ENCODE data around the gene COL25A1.
"Not testable (repeated sequence)": the region's sequence is repeated elsewhere in the genome, so short reads cannot be mapped to it uniquely, and the experiment has no call there.

The COL25A1 gene

GRCh38 chr4:108893468-108893867, 409.0 kb downstream of the COL25A1 start:
- no peak for DNase-seq

- DNase-seq, result no peak
Observed at GRCh38 chr4:108891896-108892590, 410.4 kb downstream of the COL25A1 start.

GRCh38 chr4:108890484-108890881, 412.0 kb downstream of the COL25A1 start:
- no peak for DNase-seq

DNA sequence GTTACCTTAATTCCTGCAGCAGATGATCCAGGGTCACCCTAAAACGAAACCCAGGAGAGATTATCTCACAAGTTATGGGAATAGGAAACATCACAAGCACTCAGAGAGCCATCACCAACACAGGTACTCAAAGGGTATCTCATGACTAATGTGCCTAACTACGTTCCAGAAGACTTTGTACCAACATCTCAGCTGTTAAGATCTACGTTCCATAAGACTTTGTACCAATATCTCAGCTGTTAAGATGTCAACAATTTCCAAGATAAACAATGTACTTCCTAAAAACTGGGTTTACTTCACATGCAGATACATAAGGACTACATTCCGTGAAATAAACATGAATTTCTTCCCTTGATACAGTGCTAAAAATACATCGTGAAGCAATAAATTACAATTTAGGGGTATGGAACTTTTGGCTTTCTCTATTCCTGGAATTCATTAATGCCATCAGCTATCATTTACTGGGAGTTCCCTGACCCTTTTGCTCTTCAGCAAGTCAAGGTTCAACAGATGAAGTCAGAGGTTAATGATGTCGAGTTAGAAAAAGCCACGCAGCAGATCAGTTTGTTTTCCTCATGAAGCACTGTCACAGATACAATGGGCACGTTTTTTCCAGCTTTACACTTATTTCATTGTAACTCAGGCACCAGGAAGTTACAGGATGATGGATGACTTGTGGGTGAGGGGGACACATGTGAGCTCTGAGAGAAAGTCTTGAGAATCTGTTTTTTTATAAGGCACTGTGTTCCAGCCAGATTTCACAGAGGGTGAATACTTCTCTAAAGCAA, 412.6 kb downstream of the COL25A1 start:
- peak in 1 of 2 donors; percentile 37 for DNase-seq

- DNase-seq, result no peak
Observed at GRCh38 chr4:108888769-108889168, 413.7 kb downstream of the COL25A1 start.

- DNase-seq, result no peak
Observed at GRCh38 chr4:108887034-108887433, 415.4 kb downstream of the COL25A1 start.

GRCh38 chr4:108885211-108885610, 417.2 kb downstream of the COL25A1 start:
- no peak for DNase-seq

DNA sequence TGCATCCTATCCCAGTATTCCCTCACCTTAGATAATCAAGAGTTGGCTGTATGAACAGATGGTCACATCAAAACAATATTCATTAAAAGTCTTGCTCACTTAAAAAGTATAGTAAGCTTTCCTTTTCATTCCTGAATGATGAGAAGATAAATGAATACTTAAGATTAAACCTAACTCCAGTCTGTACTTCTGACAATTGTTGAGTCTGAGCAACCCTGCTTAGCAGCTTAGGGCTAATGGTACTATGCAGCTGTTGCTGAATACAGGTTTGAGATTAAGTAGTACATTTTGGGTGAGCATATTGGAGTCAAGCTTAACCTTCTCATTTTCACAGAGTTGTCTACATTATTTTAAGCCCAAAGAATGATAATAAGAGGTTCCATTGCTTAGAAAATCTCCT, 417.9 kb downstream of the COL25A1 start:
- no peak for DNase-seq

DNA sequence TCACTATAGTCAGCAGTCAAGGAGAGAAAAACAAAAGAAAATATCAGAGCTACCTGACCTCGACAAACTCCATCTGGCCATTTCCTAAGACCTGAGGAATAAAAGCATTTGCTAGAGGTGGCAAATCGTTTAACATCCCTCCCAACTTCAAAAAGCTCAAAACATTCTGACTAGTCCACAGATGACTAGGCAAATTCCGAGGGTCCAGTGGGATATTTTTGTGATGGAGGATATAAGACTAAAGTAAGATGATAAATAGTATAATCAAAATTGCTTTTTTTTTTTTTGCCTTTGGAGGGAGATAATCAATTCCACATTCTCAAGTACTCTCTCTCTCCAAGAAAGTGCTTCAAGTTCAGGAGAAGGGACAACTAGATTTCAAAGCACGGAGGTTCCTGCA, 420.5 kb downstream of the COL25A1 start:
- DNase-seq, result no peak

GRCh38 chr4:108881190-108881589, 421.3 kb downstream of the COL25A1 start:
- DNase-seq, result no peak

DNA sequence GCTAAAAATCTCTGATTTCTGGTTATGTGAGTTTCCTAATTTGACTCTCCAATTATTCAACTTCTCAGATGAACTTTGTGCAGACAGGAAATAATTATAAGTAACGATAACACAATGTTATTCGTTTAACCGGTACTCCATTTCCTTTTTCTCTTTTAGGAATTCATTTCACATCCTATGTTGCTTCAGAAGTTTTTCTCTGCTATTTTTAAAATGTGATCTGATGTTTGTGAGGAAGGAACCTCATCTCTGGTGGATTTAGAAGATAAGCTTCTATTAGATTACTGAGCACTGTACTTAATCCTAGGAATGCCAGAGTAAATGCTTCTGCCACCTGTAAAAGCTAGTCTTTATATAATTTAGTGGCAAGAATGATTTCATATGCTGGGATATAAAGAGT, 423.7 kb downstream of the COL25A1 start:
- DNase-seq, result no peak

DNA sequence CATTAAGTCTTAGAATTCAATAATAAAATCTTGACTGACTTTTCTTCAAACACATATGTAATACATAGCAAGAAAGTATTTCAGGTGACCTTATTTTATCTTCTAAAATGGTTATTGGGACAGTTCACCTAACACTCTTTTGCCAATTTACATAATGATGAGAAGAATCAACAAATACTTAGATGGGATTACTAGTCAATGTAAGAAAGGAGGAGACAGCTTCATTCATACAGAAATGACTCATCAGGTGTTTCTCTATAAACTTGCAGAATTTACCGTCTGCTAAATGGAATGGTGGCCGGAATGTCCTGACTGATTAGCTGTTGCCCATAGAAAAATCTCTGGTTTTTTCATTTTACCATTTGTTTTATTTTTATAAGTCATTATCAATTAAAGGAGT, 424.6 kb downstream of the COL25A1 start:
- no peak for DNase-seq

DNA sequence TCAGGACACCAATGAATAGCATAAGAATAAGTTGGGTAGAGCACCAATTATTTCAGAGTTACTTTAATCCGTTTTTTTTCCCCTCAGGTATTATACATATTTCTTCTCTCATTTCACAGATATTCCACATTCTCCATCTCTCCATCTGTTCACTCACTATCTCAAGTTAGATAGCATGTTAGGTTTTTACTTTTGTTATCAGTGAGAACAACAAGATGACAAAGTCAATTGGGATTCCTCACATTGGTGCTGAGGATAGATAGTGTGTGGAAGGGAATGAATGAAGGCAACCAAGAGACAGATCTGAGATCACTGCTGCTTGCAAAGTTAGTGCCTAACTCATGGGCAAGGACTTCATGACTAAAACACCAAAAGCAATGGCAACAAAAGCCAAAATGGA, 427.7 kb downstream of the COL25A1 start:
- DNase-seq, result no peak

DNA sequence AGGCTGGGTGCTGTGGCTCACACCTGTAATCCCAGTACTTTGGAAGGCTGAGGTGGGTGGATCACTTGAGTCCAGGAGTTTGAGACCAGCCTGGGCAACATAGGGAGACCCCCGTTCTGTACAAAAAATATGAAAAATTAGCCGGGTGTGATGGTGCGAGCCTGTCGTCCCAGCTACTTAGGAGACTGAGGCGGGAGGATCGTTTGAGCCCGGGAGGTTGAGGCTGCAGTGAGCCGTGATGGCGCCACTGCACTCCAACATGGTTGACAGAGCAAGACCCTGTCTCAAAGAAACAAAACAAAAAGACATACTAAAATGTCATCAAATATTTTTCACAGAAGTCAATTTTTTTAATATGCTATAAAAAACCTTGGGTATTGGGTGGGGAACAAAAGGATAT, 432.5 kb downstream of the COL25A1 start:
- DNase-seq, result not testable (repeated sequence)

DNA sequence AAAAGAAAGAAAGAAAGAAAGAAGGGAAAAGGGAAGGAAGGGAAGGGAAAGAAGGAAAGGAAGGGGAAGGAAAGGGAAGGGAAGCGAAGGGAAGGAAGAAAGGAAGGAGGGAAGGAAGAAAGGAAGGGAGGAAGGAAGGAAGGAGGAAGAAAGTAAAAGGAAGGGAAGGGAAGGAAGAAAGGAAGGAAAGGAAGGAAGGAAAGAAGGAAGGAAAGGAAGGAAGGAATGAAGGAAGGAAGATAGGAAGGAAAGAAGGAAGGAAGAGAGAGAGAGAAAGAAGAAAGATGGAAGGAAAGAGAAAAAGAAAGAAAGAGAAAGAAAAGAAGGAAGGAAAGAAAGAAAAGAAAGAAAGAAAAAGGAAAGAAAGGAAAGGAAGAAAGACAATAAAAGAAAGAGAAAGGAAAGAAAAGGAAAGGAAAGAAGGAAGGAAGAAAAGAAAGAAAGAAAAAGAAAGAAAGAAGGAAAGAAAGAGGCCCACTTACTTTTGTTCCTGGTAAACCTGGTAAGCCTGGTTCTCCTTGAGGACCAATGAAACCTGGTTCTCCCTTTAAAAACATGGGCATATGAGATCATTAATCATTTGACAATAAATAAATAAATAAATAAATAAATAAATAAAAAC, 433.7 kb downstream of the COL25A1 start:
- no peak for DNase-seq

GRCh38 chr4:108867476-108867875, 435.0 kb downstream of the COL25A1 start:
- DNase-seq, result no peak

- DNase-seq, result no peak
Observed at GRCh38 chr4:108861334-108861733, 441.1 kb downstream of the COL25A1 start.

- DNase-seq, result no peak
Observed at GRCh38 chr4:108854786-108855185, 447.7 kb downstream of the COL25A1 start.

DNA sequence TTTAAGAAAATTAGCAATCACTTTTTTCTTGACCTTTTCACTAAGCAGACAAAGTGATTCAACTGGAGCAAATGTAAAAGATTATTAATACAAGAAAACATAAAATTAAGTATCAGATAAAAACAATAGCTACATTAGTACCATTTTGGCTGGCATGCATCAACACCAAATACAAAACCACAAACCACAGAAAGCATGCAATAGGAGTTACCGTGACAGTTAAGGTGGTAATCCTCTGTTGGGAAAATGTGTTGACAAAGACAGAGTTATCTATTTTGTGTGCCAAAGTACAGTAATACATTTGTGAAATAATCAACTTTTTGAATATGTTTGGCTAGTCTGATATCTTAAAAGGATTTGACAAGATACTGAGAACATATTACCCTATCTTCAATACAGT, 449.8 kb downstream of the COL25A1 start:
- DNase-seq, result no peak

GRCh38 chr4:108851366-108851765, 451.1 kb downstream of the COL25A1 start:
- no peak for DNase-seq

DNA sequence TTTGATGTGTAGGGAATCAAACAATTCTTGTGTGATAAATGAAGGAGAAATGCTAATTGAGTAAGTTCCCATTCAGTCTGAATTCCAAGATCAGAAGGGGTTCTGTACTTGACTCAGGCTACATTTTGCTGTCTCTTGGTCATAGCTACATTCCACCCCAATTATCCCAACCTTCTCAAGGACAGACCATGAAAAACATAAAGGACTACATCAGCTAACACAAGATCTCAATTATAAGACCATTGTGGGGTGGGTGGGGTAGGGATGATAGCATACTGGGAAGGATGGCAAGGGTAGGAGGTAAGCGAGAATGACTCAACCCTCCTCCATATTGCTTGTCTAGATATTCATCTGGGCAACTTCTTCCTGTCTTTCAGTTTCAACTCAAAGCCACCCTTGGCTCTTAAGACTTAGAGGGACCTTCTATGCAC, 452.2 kb downstream of the COL25A1 start:
- DNase-seq, result peak in 1 of 2 donors; percentile 34

- peak in 1 of 2 donors; percentile 40 for DNase-seq
Observed at GRCh38 chr4:108849611-108850168, 452.8 kb downstream of the COL25A1 start.

DNA sequence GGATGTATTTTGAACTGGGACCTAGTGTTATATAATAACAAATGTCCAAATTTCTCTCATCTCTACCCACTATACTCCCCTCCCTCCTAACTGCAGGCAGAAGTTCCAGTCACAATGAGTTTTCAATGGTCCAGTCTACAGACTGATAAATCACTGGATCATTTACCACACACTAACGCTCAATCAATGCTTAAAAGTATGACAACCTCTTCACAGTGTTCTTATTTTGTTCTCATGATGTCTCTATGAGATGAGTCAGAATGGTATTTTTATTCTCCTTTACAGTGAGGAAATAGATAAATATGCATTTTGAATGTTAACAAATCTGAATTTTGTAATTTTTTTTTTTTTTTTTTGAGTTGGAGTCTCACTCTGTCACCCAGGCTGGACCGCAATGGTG, 455.9 kb downstream of the COL25A1 start:
- no peak for DNase-seq

Measured in bone marrow (tissue), 2 donors.